ENCODE results near the gene SLC2A1.

GRCh38 chr1:42946120-42946898, 12.4 kb downstream of the SLC2A1 start:
- no peak for TF ChIP-seq CTCF (IDR thresholded peaks at IDR 0.05; ENCODE audit: insufficient read depth, low read depth, low read length)
- no peak for TF ChIP-seq EZH2 (IDR thresholded peaks at IDR 0.05; ENCODE audit: insufficient read depth, low read length)
